SK-N-SH (cell line): Measurements from ENCODE around the gene TXNRD2.

ENCODE experiments used
- FOXJ3 ChIP-seq: sonication (generic); formaldehyde crosslinking; IDR thresholded peaks from 2 replicates; pipeline ENCODE4 v1.5.1; 2020; ENCODE audit warnings: mild to moderate bottlenecking, missing genetic modification reagents
- NRF1 ChIP-seq: IDR thresholded peaks from 2 replicates; pipeline ENCODE4 v1.6.1; 2012; ENCODE audit warnings: low read depth, mild to moderate bottlenecking, low read length
- TF ChIP-seq, protein P1 (sequence below): fragments of 200-600 bp; sonication (generic); IDR thresholded peaks from 2 replicates; pipeline ENCODE4 v1.6.1; 2017; ENCODE audit warnings: antibody characterized with exemption, mild to moderate bottlenecking, moderate library complexity

GRCh38 chr22:19898831-19899567 lies 42.6 kb downstream of the TXNRD2 start:
- TF ChIP-seq FOXJ3 (CRISPR knock-in tag) (no peak), NRF1 (no peak)
- TF ChIP-seq, protein P1, sequence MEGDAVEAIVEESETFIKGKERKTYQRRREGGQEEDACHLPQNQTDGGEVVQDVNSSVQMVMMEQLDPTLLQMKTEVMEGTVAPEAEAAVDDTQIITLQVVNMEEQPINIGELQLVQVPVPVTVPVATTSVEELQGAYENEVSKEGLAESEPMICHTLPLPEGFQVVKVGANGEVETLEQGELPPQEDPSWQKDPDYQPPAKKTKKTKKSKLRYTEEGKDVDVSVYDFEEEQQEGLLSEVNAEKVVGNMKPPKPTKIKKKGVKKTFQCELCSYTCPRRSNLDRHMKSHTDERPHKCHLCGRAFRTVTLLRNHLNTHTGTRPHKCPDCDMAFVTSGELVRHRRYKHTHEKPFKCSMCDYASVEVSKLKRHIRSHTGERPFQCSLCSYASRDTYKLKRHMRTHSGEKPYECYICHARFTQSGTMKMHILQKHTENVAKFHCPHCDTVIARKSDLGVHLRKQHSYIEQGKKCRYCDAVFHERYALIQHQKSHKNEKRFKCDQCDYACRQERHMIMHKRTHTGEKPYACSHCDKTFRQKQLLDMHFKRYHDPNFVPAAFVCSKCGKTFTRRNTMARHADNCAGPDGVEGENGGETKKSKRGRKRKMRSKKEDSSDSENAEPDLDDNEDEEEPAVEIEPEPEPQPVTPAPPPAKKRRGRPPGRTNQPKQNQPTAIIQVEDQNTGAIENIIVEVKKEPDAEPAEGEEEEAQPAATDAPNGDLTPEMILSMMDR: no peak
